Activated CD8-positive, alpha-beta T cell treated with anti-CD3 and anti-CD28 coated beads, Interleukin-2, amount 10 ng/mL, durations not matched to agents 7 days and 5 days (primary cell): ENCODE data around the gene TBL1XR1. TPM values are rescaled to one million over a fixed set of nuclear protein-coding genes. Genes with fewer than 3 reads are reported as not detected.
"Not testable (repeated sequence)": the region's sequence is repeated elsewhere in the genome, so short reads cannot be mapped to it uniquely, and the experiment has no call there.

Experiments used
- ATAC-seq: fragments of 150-1000 bp; cut with Tn5 transposase; one replicate; pipeline ENCODE4 v1.10.0; 2021; ENCODE audit warnings: moderate library complexity
- CTCF ChIA-PET: fragments of 350-600 bp; sonication (Branson Sonifier 250); formaldehyde crosslinking; loops from one replicate; lab custom pipeline; 2021; ENCODE audit warnings: antibody characterized with exemption; lab: Charles Lee
- POLR2A ChIA-PET: fragments of 350-600 bp; sonication (Branson Sonifier 250); formaldehyde crosslinking; loops from one replicate; lab custom pipeline; 2021; ENCODE audit warnings: antibody characterized with exemption; lab: Charles Lee
- DNase-seq: peaks from one replicate; pipeline ENCODE4 v3.0.0-alpha.2; 2020
- H3K27ac Mint-ChIP-seq: one replicate; pipeline ENCODE4 v1.8.0; 2021; ENCODE audit warnings: mild to moderate bottlenecking, mixed read lengths
- H3K27me3 Mint-ChIP-seq: one replicate; pipeline ENCODE4 v1.8.0; 2021; ENCODE audit warnings: low read depth, mixed read lengths
- H3K36me3 Mint-ChIP-seq: one replicate; pipeline ENCODE4 v1.8.0; 2021; ENCODE audit warnings: low read depth, mixed read lengths
- H3K4me1 Mint-ChIP-seq: one replicate; pipeline ENCODE4 v1.8.0; 2021; ENCODE audit warnings: low read depth, mixed read lengths
- H3K4me3 Mint-ChIP-seq: one replicate; pipeline ENCODE4 v1.8.0; 2021; ENCODE audit warnings: mild to moderate bottlenecking, mixed read lengths
- H3K9me3 Mint-ChIP-seq: one replicate; pipeline ENCODE4 v1.8.0; 2022; ENCODE audit warnings: mixed read lengths; ENCODE audit not compliant: insufficient read depth
- total RNA-seq, 2 experiments: library from RNA; stranded (reverse); gene quantifications; one replicate each; pipeline ENCODE4 v1.2.3, GENCODE V29; 2021

Gene TBL1XR1
- total RNA-seq, 2 experiments from 2014 or later: 165 to 166 TPM

DNA sequence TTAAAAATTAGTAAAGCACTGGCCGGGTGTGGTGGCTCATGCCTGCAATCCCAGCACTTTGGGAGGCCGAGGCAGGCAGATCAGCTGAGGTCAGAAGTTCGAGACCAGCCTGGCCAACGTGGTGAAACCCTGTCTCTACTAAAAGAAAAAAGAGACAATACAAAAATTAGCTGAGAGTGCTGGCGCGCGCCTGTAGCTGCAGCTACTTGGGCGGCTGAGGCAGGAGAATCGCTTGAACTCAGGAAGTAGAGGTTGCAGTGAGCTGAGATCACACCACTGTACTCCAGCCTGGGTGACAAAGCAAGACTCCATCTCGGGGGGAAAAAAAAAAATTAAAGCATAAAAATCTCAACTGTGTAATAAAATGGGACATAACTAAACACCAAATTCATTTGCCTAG is 58.1 kb downstream of the TBL1XR1 start:
- POLR2A ChIA-PET: interaction anchor here (2.3 to 3.6 kb wide), 2 partner anchors 12 to 56 kb away, joined by 5 to 15 read pairs; no protein-coding TSS in a partner anchor
- peak overlapping the region; percentile 83 for H3K27ac Mint-ChIP-seq
- H3K36me3 Mint-ChIP-seq: peaks cover 43% of the 10 kb centered on the region
- H3K4me1 Mint-ChIP-seq: peaks cover 63% of the 10 kb centered on the region
- DNase-seq: peak; percentile 61
- H3K27me3 Mint-ChIP-seq, H3K9me3 Mint-ChIP-seq: not testable (repeated sequence)
- CTCF ChIA-PET: interaction anchor here (0.9 to 1.1 kb wide), 2 partner anchors 11 to 12 kb away, joined by 3 read pairs; no protein-coding TSS in a partner anchor
- peak overlapping the region; percentile 52 for H3K4me3 Mint-ChIP-seq
- ATAC-seq: peak; percentile 60

DNA sequence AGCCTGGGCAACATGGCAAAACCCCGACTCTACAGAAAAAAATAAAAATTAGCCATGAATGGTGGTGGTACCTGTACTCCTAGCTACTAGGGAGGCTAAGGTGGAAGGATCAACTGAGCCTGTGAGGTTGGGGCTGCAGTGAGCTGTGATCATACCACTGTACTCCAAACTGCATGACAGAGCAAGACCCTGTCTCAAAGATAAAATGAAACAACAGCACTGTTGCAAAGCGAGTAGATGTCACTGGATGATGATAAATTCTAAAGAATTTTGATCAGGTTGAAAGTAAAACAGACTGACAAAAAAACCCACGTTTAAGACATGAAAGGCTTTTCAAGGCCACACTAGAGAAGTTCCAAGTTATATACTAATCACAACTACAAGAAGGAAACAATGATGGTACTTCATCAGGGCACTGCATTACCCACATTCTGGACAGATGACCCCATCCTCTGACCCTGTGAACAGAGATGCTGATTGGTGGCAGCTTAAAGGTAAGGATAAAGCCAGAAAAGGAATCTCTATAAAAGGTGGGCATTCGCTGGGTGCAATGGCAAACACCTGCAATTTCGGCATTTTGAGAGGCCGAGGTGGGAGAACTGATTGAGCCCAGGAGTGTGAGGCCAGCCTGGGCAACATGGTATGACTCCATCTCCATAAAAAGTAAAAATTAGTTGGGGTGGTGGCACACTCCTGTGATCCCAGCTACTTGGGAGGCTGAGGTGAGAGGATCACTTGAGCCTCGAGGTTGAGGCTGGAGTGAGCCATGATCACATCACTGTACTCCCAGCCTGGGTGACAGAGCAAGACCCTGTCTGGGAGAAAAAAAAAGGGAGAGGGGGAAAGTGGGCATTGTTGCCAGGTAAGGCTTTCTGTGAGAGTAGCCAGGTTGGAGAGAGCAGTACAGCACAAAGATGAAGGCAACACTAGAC is 59.2 kb downstream of the TBL1XR1 start:
- no peaks in the 10 kb centered on the region for H3K27me3 Mint-ChIP-seq
- H3K9me3 Mint-ChIP-seq: no peaks in the 10 kb centered on the region
- POLR2A ChIA-PET: interaction anchor here (3.6 kb wide), 1 partner anchor 57 kb away, joined by 15 read pairs; no protein-coding TSS in a partner anchor
- no peak overlapping the region for H3K4me3 Mint-ChIP-seq
- peaks cover 59% of the 10 kb centered on the region for H3K4me1 Mint-ChIP-seq
- ATAC-seq: no peak
- CTCF ChIA-PET: interaction anchor here (1.2 kb wide), 1 partner anchor 24 kb away, joined by 4 read pairs; no protein-coding TSS in a partner anchor
- peak overlapping the region; percentile 83 for H3K27ac Mint-ChIP-seq
- H3K36me3 Mint-ChIP-seq: peaks cover 44% of the 10 kb centered on the region
- DNase-seq: no peak

DNA sequence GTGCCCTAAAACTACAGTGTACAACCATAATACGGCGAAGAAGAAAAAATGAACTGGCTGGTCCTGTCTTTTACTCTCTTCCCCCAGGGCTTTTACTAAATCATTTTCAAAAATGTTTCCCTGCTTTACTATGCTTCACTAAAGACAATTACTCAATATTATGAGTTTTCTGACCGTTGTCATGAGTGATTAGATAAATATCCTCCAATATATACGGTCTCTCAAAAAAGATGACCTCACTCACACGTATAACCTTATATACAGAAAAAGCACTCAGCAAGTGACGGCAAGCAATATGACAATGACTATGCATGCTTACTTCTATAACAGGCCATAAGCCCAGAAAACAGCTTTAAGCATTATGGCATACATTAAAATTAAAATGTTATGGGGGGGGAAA is 60.5 kb downstream of the TBL1XR1 start:
- no peak for DNase-seq
- H3K4me1 Mint-ChIP-seq: peaks cover 59% of the 10 kb centered on the region
- H3K27ac Mint-ChIP-seq: no peak overlapping the region
- ChIA-PET CTCF (no interaction called here), POLR2A (no interaction called here)
- no peak for ATAC-seq
- H3K36me3 Mint-ChIP-seq: peaks cover 52% of the 10 kb centered on the region
- H3K4me3 Mint-ChIP-seq: no peak overlapping the region
- H3K9me3 Mint-ChIP-seq: no peaks in the 10 kb centered on the region
- H3K27me3 Mint-ChIP-seq: no peaks in the 10 kb centered on the region

GRCh38 chr3:177135841-177136492 is 61.3 kb downstream of the TBL1XR1 start:
- H3K27ac Mint-ChIP-seq: no peak overlapping the region
- no peak overlapping the region for H3K4me3 Mint-ChIP-seq
- no peaks in the 10 kb centered on the region for H3K27me3 Mint-ChIP-seq
- ATAC-seq: no peak
- peaks cover 55% of the 10 kb centered on the region for H3K36me3 Mint-ChIP-seq
- ChIA-PET POLR2A (no interaction called here), CTCF (no interaction called here)
- peaks cover 56% of the 10 kb centered on the region for H3K4me1 Mint-ChIP-seq
- no peak for DNase-seq
- no peaks in the 10 kb centered on the region for H3K9me3 Mint-ChIP-seq

GRCh38 chr3:177134816-177135210 is 62.5 kb downstream of the TBL1XR1 start:
- DNase-seq (no peak), ATAC-seq (no peak)
- H3K27me3 Mint-ChIP-seq: no peaks in the 10 kb centered on the region
- H3K36me3 Mint-ChIP-seq: peaks cover 61% of the 10 kb centered on the region
- peaks cover 51% of the 10 kb centered on the region for H3K4me1 Mint-ChIP-seq
- CTCF ChIA-PET: no interaction called here
- POLR2A ChIA-PET: no interaction called here
- no peak overlapping the region for H3K4me3 Mint-ChIP-seq
- H3K9me3 Mint-ChIP-seq: no peaks in the 10 kb centered on the region
- H3K27ac Mint-ChIP-seq: no peak overlapping the region

DNA sequence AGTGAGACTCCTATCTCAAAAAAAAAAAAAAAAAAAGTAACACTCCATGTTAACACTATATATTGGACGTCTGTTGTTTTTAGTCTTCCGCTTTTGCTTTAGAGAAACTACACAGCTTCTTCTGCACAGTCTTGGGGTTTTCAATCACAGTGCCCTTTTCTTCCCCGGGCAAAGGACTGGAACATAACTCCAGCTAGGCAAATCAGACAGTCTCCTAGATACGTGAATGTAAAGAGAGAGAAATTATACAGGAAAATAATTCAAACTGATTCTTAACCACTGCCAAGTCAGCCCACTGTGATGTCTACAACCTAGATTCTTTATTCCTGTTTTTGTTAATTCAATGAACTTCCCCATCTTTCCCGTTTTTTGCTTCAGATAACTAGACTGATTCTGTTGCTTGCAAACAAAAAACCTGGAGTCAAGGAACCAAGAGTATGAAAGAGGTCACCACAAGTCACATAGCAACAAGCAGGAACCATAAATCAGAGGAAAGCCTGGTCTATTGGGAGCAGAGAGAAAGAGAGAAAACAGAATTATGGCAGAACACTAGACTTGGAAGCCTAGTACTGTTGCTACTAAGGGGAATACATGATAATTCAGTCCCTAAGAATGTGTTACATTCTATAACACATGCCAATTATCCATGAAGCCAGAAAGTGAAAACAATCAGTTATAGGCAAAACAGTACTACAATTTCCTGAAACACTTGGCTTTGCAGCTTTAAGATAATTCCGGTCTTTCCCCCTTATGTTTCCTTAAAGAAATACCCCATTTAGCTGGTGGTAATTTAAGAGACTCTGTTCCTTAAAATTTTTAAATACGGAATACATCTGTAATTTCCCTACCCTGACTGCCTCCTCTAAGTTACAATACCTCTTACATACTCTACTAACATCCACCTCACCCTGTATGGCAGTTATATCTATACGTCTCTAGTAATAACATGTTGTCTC is 63.1 kb downstream of the TBL1XR1 start:
- Mint-ChIP-seq H3K4me3 (no peak overlapping the region), H3K27ac (no peak overlapping the region), H3K27me3 (no peaks in the 10 kb centered on the region), H3K4me1 (peaks cover 44% of the 10 kb centered on the region), H3K9me3 (no peaks in the 10 kb centered on the region), H3K36me3 (peaks cover 54% of the 10 kb centered on the region)
- ChIA-PET POLR2A (no interaction called here), CTCF (no interaction called here)
- ATAC-seq: no peak
- no peak for DNase-seq

- Mint-ChIP-seq H3K4me3 (no peak overlapping the region), H3K27me3 (no peaks in the 10 kb centered on the region), H3K27ac (peak overlapping the region; percentile 4), H3K36me3 (peaks cover 58% of the 10 kb centered on the region), H3K9me3 (no peaks in the 10 kb centered on the region), H3K4me1 (peaks cover 34% of the 10 kb centered on the region)
- POLR2A ChIA-PET: interaction anchor here (1.3 kb wide), 1 partner anchor 22 kb away, joined by 4 read pairs; no protein-coding TSS in a partner anchor
- DNase-seq (no peak), ATAC-seq (no peak)
- CTCF ChIA-PET: no interaction called here
These were observed 65.2 kb downstream of the TBL1XR1 start for GRCh38 chr3:177131927-177132636.

DNA sequence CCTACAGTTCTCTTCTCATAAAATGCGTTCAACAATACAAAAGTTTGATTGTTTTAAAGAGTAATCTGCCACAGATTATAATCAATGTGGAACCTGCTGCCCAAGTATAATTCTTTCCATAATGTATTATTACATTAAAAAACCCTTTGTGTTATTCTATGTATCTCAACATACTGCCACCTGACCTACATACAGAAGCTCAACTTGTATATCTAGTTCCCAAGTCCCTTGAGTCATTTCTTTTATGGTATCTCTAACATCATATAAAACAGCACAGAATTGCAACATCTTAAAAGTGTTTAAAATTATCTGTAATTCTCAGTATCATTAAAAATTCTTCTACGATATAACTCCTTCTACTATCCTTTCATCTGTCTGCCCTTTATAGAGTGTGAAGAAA is 70.3 kb downstream of the TBL1XR1 start:
- Mint-ChIP-seq H3K9me3 (peaks cover 24% of the 10 kb centered on the region), H3K27ac (no peak overlapping the region), H3K36me3 (peaks cover 66% of the 10 kb centered on the region), H3K4me1 (peaks cover 23% of the 10 kb centered on the region), H3K4me3 (no peak overlapping the region), H3K27me3 (no peaks in the 10 kb centered on the region)
- ATAC-seq (no peak), DNase-seq (no peak)
- CTCF ChIA-PET: no interaction called here
- POLR2A ChIA-PET: no interaction called here

- CTCF ChIA-PET: interaction anchor here (0.5 kb wide), 1 partner anchor 11 kb away, joined by 4 read pairs; no protein-coding TSS in a partner anchor
- Mint-ChIP-seq H3K36me3 (peaks cover 68% of the 10 kb centered on the region), H3K4me1 (peaks cover 21% of the 10 kb centered on the region), H3K27me3 (no peaks in the 10 kb centered on the region), H3K4me3 (no peak overlapping the region), H3K9me3 (peaks cover 24% of the 10 kb centered on the region), H3K27ac (no peak overlapping the region)
- POLR2A ChIA-PET: no interaction called here
- DNase-seq (no peak), ATAC-seq (no peak)
These were observed 71.1 kb downstream of the TBL1XR1 start for GRCh38 chr3:177126015-177126773.

GRCh38 chr3:177124882-177125281 is 72.4 kb downstream of the TBL1XR1 start:
- no peak for ATAC-seq
- Mint-ChIP-seq H3K4me1 (peaks cover 24% of the 10 kb centered on the region), H3K9me3 (peaks cover 24% of the 10 kb centered on the region), H3K4me3 (no peak overlapping the region), H3K36me3 (peaks cover 65% of the 10 kb centered on the region), H3K27ac (no peak overlapping the region), H3K27me3 (no peaks in the 10 kb centered on the region)
- POLR2A ChIA-PET: no interaction called here
- CTCF ChIA-PET: interaction anchor here (1.8 kb wide), 1 partner anchor 15 kb away, joined by 6 read pairs; no protein-coding TSS in a partner anchor
- no peak for DNase-seq
